ENCODE measurements around the gene FBXW5. TPM values are rescaled to one million over a fixed set of nuclear protein-coding genes. Genes with fewer than 3 reads are reported as not detected.

The FBXW5 gene
- total RNA-seq, 4 donors from 2014 or later, result 294 to 820 (median 446) TPM

DNA sequence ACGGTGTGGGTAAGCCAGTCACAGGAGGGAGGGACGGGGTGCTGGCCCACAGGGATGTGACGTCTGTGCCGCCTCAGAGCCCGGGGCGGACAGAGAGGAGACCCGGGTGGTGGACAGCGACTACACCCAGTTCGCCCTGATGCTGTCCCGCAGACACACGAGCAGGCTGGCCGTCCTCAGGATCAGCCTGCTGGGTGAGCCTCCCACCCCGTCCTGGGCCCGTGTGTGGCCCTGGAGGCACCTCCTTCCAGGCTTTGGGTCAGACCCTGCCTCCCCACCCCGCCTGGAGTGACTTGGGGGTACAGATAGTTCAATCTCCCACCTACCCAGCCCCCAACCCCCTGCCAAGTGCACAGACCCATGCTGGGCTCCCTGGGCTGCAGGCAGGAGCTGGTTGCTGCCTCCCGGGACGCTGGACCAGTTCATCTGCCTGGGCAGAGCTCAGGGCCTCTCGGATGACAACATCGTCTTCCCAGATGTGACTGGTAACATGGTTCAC, 9.3 kb upstream of the FBXW5 start:
- in situ Hi-C loops (cut with MboI; ENCODE audit: low pct_ligation_motif_present in 1 of 4, low pct_unique_long_range_greater_than_20kb in 1 of 4, low sequenced_read_pairs in 3 of 4), result no loop called here
- H3K4me3 ChIP-seq, result no peak overlapping the region

DNA sequence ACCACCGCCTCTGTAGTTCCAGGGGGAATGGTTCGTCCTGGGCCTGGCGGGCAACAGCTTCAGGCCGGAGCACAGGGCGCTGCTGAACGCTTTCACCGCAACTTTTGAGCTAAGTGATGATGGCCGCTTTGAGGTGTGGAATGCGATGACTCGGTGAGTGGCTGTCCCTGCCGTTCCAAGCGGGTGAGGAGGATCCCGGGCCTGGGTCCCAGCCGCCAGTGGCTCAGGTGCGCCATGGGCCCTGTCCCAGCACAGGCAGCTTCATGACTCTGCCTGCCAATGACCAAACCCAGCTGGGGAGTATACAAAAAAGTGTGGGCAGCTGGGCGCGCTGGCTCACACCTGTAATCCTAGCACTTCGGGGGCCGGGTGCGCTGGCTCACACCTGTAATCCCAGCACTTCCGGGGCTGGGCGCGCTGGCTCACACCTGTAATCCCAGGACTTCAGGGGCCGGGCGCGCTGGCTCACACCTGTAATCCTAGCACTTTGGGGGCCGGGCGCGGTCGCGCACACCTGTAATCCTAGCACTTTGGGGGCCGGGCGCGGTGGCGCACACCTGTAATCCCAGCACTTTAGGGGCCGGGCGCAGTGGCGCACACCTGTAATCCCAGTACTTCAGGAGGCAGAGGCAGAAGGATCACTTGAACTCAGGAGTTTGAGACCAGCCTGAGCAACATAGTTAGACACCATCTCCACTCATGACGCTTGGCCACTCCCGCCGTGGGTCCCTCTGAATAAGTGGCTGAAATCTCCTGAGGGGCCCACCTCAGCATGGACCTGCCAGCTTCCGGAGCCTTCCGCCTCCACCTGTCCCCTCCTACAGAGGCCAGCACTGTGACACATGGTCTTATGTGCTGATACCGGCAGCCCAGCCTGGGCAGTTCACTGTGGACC, 8.6 kb upstream of the FBXW5 start:
- DNase-seq, result no peak
- in situ Hi-C loops (cut with MboI; ENCODE audit: low pct_ligation_motif_present in 1 of 4, low pct_unique_long_range_greater_than_20kb in 1 of 4, low sequenced_read_pairs in 3 of 4), result no loop called here

More for the DNA sequence above, 9.3 kb upstream of the FBXW5 start:
- H3K36me3 ChIP-seq, result no peaks in the 10 kb centered on the region
- H3K27me3 ChIP-seq, result no peaks in the 10 kb centered on the region
- H3K27ac ChIP-seq, result no peak overlapping the region
- WGBS, 2 donors (ENCODE audit: low coverage in 1 of 2), result 93% methylated on average over 10 of the region's 19 CpGs; no CpG with 5 or more reads in 1 of the 2 donors
- no peaks in the 10 kb centered on the region for H3K9me3 ChIP-seq
- H3K4me1 ChIP-seq, result peaks cover 3 to 18% (median 16%) of the 10 kb centered on the region in 4 donors
- intact Hi-C loops (cut with DNase I; ENCODE audit: low total_unique reads), result no loop called here
- TF ChIP-seq, protein P1, sequence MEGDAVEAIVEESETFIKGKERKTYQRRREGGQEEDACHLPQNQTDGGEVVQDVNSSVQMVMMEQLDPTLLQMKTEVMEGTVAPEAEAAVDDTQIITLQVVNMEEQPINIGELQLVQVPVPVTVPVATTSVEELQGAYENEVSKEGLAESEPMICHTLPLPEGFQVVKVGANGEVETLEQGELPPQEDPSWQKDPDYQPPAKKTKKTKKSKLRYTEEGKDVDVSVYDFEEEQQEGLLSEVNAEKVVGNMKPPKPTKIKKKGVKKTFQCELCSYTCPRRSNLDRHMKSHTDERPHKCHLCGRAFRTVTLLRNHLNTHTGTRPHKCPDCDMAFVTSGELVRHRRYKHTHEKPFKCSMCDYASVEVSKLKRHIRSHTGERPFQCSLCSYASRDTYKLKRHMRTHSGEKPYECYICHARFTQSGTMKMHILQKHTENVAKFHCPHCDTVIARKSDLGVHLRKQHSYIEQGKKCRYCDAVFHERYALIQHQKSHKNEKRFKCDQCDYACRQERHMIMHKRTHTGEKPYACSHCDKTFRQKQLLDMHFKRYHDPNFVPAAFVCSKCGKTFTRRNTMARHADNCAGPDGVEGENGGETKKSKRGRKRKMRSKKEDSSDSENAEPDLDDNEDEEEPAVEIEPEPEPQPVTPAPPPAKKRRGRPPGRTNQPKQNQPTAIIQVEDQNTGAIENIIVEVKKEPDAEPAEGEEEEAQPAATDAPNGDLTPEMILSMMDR (IDR thresholded peaks at IDR 0.05), result no peak
- TF ChIP-seq EP300 (IDR thresholded peaks at IDR 0.05; ENCODE audit: low read depth) (no peak), POLR2A (IDR thresholded peaks at IDR 0.05) (no peak), POLR2AphosphoS5 (IDR thresholded peaks at IDR 0.05) (no peak)
- no peak for DNase-seq

GRCh38 chr9:136952321-136952850, 7.8 kb upstream of the FBXW5 start:
- WGBS, 2 donors (ENCODE audit: low coverage in 1 of 2), result 82% methylated on average over 11 of the region's 15 CpGs; no CpG with 5 or more reads in 1 of the 2 donors
- in situ Hi-C loops (cut with MboI; ENCODE audit: low pct_ligation_motif_present in 1 of 4, low pct_unique_long_range_greater_than_20kb in 1 of 4, low sequenced_read_pairs in 3 of 4) (no loop called here), intact Hi-C loops (cut with DNase I; ENCODE audit: low total_unique reads) (no loop called here)
- TF ChIP-seq, protein P1 (IDR thresholded peaks at IDR 0.05), result no peak
- TF ChIP-seq EP300 (IDR thresholded peaks at IDR 0.05; ENCODE audit: low read depth) (no peak), POLR2AphosphoS5 (IDR thresholded peaks at IDR 0.05) (no peak), POLR2A (IDR thresholded peaks at IDR 0.05) (no peak)
- H3K27me3 ChIP-seq, result no peaks in the 10 kb centered on the region
- no peak overlapping the region for H3K4me3 ChIP-seq
- no peak for DNase-seq
- H3K9me3 ChIP-seq, result no peaks in the 10 kb centered on the region
- H3K27ac ChIP-seq, result no peak overlapping the region
- H3K4me1 ChIP-seq, result peaks cover 3 to 30% (median 19%) of the 10 kb centered on the region in 4 donors
- no peaks in the 10 kb centered on the region for H3K36me3 ChIP-seq

More for the DNA sequence above, 8.6 kb upstream of the FBXW5 start:
- Histone ChIP-seq H3K36me3 (no peaks in the 10 kb centered on the region), H3K27me3 (no peaks in the 10 kb centered on the region), H3K27ac (no peak overlapping the region), H3K9me3 (no peaks in the 10 kb centered on the region), H3K4me1 (peaks cover 3 to 24% (median 19%) of the 10 kb centered on the region in 4 donors), H3K4me3 (no peak overlapping the region)
- intact Hi-C loops (cut with DNase I; ENCODE audit: low total_unique reads), result no loop called here
- 90% methylated on average over 42 of the region's 44 CpGs; no CpG with 5 or more reads in 1 of the 2 donors for WGBS, 2 donors (ENCODE audit: low coverage in 1 of 2)
- TF ChIP-seq POLR2AphosphoS5 (IDR thresholded peaks at IDR 0.05) (no peak), POLR2A (IDR thresholded peaks at IDR 0.05) (no peak)
- TF ChIP-seq, protein P1 (IDR thresholded peaks at IDR 0.05), result no peak

Measured in transverse colon (tissue), 4 donors.